Right ventricle myocardium inferior (tissue), 1 donor: Measurements from ENCODE around the gene DUSP5. TPM values are rescaled to one million over a fixed set of nuclear protein-coding genes. Genes with fewer than 3 reads are reported as not detected.

Experiments
- ATAC-seq: fragments of 200-7000 bp; cut with Tn5 transposase; one replicate; pipeline ENCODE4 v1.9.1; 2020; ENCODE audit warnings: mild to moderate bottlenecking, moderate library complexity
- DNase-seq: peaks from one replicate; pipeline ENCODE4 v3.0.0; 2021; ENCODE audit errors: missing footprints
- intact Hi-C: fragments of 100-400 bp; cut with DNase I; formaldehyde crosslinking; loops from one replicate; pipeline ENCODE4 v1.11.0; 2022
- total RNA-seq: library from RNA; stranded (reverse); fragmentation: NEBNext Ultra II Directional; extraction: Animal tissue kit (Norgen Biotek cat#: 25700); gene quantifications from one replicate; pipeline ENCODE4 v1.2.1, GENCODE V29; 2021
- donor health status: DM: no; HTN: yes; CAD: no; lungs with severe emphysema.

The DUSP5 gene
- total RNA-seq, 1 donor from 2014 or later = 6.2 TPM

DNA sequence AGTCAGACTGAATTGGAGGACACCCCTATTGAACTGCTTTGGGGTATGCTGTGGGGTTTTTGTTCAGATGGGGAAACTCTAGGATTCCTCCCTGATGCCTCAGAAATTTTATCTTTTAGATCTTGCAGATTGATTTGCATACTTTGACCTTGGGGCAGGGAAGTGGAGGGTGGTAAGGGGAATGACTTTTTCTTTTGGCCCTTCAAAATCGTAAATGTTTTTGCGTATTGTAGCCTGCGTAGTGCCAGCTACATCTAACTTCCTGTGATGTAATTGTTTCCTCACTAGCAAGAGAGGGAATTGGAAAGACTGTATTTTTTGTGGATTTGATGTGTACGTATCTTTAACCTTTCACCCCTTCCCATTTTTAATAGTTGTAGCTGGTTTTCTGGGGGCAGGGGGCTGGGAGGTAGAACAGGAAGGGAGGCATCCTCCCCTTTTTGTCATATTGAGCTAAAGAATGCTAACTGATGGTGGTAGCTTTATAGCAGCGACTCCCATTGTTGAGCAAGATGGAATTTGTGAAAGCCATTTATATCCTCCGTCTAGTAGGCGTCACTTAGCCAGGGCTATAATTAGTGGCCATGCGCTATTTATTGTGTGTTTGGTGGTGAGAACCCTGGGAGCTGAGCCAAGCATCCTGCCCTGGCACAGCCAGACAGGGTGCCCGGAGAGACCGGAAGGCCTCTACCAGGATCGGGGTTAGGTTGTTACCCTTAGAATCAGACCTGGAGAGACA lies 11.3 kb downstream of the DUSP5 start:
- intact Hi-C loops = loop anchor here (10.0 kb wide), 1 partner anchor 294 kb away; no protein-coding TSS in a partner anchor
- ATAC-seq (peak; percentile 84), DNase-seq (no peak)

DNA sequence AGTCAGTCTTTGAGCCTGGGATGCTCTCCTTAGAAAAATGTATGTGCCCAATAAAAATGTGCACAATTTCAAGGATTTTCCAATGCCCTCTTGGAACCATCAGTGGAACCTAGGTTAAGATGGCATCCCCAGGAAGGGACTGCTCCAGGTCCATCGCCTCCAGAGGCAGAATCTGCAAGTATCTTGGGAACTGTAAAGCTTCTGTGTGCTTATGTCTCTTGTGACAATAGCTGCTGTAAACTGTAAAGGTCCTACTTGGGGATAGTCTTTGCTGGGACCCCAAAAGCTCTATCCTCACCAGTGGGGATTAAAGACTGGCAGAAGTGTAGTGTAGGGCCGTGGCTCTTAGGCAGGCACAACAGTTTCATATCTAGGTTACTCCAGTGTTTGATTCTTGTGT lies 11.9 kb downstream of the DUSP5 start:
- intact Hi-C loops = loop anchor here (10.0 kb wide), 1 partner anchor 295 kb away; no protein-coding TSS in a partner anchor
- DNase-seq (no peak), ATAC-seq (no peak)

DNA sequence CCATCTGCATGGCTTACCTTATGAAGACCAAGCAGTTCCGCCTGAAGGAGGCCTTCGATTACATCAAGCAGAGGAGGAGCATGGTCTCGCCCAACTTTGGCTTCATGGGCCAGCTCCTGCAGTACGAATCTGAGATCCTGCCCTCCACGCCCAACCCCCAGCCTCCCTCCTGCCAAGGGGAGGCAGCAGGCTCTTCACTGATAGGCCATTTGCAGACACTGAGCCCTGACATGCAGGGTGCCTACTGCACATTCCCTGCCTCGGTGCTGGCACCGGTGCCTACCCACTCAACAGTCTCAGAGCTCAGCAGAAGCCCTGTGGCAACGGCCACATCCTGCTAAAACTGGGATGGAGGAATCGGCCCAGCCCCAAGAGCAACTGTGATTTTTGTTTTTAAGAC lies 12.4 kb downstream of the DUSP5 start:
- ATAC-seq = no peak

DNA sequence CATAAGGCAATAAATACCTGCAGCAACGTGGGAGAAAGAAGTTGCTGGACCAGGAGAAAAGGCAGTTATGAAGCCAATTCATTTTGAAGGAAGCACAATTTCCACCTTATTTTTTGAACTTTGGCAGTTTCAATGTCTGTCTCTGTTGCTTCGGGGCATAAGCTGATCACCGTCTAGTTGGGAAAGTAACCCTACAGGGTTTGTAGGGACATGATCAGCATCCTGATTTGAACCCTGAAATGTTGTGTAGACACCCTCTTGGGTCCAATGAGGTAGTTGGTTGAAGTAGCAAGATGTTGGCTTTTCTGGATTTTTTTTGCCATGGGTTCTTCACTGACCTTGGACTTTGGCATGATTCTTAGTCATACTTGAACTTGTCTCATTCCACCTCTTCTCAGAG lies 13.0 kb downstream of the DUSP5 start:
- ATAC-seq = no peak
- DNase-seq = no peak
- intact Hi-C loops = no loop called here

More for the DNA sequence above, 12.4 kb downstream of the DUSP5 start:
- intact Hi-C loops = no loop called here
- DNase-seq = no peak

DNA sequence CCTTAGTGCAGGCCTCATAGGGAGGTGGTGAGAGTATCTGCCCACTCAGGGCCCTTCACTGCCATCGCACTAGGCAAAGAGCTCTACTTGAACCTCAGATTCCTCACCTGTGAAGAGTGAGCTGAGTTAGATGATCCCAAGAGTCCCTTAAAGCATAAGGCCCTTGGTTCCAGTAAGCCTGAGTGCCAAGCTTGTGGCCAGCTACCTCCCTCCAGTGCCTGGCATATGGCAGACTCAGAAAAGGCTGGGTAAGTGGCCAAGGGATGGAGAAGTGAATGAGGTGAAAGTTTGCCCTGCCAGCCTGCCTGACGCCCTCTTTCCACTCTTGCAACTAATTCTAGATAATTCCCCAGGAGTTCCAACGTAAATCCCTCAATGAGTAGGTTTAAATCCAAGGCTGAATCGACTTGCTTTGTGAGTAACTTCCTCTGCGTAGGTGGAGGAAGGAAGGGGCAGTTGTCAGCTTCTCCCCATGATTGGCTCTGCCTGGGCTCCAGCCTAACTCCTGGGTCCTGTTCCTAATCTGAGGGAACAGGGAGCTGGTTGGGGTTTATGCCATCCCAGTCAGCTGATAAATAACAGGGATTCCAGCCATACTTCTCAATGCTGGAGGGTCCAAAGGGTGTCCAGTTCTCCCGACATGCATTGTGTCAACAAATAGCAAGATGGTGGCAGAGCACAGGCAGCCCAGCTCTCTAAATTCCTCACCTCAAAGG lies 14.2 kb downstream of the DUSP5 start:
- ATAC-seq = no peak
- intact Hi-C loops = no loop called here
- no peak for DNase-seq

DNA sequence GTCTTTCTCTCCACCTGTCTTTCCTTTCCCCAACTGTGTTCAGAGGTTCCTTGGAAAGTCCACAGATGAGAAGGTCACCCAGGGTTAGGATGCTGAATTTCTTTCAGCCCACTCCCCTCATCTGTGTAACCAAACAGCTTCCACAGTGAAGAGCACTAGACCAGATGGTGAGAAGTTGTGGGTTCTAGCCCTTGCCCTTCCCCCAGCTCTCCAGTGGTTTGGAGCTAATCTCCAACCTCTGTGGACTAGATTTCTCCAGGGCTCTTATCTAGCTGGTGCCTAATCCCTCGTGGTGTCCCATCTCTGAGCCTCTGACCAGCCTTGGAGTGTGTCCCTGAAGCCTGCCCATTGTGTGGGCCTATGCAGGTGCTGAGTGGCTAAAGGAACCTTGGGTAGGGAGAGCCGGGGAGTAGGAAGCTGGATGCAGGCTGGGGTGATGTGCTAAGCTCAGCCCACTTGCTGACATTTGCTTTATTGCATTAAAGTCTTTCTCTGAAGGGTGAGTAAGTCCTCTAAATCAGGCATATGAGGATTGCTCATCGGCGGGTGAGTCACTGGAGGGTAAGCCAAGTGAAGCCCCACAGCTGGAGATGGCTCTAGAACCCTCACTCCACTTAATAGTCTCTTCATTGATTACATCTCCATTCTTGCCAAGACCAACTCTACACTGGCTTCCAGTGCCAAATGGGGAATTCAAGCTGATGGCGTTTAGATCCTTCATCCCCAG lies 14.9 kb downstream of the DUSP5 start:
- ATAC-seq (no peak), DNase-seq (no peak)
- intact Hi-C loops = no loop called here

DNA sequence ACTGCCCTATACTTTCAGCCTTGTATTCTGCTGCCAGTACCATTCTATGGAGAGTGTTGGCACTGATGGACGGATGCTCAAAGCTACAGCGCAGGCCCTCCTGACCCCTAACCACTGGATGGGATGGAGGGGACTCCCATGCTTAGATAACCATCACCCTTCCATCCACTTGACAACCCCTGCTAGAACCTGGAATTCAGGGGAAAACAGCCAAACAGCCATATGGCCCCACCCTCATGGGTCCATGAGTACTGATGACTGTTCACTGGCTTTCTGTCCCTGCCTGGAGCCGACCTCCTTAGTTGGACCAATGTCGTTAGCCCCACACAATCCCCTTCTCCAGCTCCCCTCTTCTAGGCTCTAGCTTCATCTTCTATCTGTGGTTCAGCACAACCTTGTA lies 16.2 kb downstream of the DUSP5 start:
- DNase-seq (no peak), ATAC-seq (no peak)
- intact Hi-C loops = no loop called here

DNA sequence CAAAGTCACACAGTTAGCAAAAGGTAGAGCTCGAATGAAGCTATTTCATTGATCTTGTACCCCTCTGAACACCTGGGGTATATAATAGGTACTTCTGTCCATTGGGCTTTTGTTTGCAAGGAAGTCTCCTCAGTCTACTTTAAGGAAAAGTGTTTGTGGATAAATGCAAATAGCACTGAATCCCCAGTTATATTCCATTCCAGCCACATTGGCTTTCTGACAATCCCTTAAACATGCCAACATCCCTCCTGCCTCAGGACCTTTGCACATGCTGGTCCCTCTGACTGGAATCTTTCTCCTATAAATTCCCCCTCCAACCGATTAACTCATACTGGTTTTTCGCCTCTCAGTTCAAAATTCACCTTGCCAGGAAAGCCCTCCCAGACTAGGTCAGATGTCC lies 17.1 kb downstream of the DUSP5 start:
- DNase-seq (no peak), ATAC-seq (no peak)
- intact Hi-C loops = no loop called here

DNA sequence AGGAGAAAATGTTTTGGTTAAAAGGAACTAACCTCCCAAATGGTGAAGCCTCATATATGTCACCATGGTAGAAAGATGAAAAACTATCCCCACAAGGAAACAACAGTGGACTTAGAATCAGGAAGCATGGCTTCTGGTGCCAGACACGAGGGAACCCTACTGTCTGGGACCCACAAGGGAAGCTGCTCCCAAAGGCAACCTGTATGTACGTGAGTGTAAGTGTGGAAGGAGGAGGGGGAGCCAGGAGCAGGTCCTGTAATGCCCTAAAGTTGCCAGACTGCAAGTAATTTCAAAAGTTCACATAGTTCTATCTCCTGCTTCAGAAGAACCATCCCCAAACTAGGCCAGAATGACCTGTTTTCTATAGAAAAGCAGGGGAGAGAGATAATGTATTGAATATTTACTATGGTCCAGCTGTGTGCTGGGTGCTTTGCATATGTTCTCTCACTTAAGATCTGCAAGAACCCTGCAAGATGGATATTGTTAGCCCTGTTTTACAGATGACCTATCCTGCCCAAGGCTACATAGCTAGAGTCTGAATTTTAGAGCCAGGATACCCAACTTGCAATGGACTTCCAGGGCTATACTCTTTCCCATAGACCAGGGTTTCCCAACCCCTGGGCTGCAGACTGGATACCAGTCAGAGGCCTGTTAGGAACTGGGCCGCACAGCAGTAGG lies 19.2 kb downstream of the DUSP5 start:
- no peak for ATAC-seq
- intact Hi-C loops = no loop called here

DNA sequence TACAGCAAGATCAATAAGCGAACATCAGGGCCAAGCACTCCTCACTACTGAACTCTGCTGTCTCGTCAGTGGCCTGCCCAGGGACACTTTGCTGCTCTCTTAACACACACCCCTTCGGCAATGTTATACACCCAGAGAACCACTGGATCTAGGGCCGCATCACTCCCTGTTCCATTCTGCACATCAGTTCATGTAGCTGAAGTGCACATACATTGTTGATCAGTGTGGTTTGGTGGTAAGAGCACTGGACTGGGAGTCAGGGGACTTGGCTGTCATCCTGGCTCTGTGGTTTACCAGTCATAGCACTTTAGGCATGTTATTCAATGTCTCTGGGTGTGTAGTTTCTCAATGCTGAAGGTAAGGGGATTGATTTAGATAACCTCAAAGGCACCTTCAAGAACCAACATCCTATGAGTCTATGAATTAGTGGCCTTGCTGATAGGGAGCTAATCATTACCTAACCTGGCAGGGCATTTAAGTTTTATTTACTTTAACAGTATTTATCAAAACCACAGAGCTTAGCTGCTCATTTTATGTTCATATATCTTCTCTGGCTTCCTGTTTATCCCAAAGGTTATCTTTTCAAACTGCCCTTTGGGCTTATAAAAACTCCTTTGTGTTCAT lies 24.8 kb downstream of the DUSP5 start:
- ATAC-seq = no peak
- intact Hi-C loops = no loop called here
- DNase-seq = no peak

More for the DNA sequence above, 19.2 kb downstream of the DUSP5 start:
- no peak for DNase-seq

DNA sequence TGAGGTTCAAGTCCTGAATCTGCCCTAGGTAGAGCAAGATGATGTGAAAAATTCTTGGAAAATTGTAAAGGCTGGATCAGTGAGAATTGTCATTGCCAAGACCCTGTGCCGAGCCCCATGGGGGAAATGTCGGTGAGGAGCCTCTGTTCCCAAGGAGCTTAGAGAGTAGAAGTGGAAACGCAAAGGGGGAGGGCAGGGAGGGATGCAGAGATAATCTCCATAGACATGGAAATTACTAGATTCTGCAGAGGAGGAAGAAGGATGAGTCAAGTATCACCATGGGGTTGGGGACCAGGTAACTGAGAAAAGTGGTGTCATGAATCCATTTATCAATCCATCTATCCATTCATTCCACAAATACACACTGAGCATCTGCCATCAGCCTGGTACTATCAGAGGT lies 26.0 kb downstream of the DUSP5 start:
- DNase-seq = no peak
- ATAC-seq = no peak
- intact Hi-C loops = no loop called here

DNA sequence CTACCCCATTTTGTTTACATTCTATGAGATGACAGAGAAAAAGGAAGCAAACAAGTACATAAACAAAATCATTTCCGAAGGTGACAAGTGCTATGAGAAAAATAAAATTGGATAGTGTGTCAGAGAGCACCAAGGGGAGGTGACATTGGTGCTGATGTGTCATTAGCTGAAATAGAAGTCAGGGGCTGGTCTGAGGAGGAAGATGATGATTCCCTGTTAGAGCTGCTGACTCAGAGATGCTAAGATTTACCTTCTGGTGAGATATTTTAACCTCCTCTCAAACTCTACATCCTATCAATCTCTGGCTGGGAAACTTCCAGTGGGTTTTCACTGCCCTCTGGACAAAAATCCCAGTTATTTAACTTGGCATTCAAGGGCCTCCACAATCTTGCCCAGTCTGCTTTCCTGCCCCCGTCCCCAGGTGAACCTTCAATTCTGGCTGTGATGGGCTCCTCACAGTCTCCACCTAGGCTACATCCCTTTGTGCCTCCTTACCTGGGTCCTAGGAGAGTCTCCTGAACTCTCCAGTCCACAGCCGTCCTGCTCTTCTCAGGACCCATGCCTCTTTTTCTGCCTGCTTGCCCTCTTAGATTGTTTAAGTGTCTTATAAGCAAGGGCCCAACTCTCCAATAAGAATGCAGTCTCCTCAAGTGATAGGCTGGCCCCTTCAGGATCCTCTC lies 26.6 kb downstream of the DUSP5 start:
- DNase-seq (no peak), ATAC-seq (no peak)
- intact Hi-C loops = no loop called here

DNA sequence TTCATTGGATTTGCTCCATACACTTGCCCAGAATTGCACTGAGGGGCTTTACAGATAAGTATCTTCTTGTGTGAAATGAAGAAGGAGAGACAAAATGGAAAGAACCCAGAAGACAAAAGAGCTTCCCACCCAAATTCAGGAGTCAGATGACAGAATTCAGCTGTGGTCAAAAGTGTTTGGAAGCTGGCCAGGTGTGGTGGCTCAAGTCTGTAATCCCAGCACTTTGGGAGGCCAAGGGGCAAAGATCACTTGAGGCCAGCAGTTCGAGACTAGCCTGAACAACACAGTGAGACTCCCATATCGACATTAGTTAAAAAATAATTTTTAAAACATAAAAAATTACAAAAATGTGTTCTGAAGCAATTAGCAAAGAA lies 27.1 kb downstream of the DUSP5 start:
- intact Hi-C loops = no loop called here
- ATAC-seq = no peak
- DNase-seq = no peak

DNA sequence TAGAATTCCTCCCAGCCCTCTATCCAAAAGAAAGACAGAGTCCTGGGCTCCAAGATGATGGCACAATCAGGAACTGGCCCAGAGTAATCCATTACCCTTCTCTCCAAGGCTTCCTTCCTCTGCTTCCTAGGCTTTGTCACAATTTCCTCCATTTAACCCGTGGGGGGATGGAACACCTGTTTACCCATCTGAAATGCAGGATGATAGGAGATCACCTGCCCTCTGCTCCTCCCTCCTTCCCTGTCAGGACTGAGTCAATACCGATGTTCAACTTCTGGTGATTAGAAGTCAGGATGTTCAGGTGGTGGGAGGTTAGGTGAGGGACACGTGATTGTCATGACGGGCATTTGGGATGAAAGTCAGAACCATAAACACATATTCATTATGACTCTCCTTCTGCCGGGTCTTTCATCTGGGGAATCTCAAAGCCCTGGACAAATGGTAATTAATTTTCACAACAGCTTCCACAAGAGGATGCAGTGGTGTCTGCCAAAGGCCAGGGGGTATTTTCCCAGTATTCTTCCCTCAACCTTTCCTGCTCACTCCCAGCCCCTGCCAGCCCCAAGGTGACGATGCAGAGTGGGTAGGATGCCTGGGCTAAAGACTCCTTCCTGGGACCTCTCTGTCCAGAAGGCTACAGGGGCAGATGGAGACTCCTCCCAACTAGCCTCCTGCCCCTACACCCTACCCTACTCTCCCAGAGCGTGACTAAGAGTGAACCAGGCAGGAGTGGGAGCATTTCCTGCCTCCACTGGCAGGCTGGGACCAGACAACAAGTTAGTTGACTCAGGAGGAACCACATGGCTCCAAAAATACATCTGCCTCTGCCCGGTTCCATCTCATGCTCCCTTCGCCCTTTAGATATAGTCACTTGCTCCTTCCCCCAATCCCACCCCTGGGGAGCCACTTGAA lies 27.9 kb downstream of the DUSP5 start:
- intact Hi-C loops = no loop called here
- ATAC-seq = no peak
- DNase-seq = no peak

DNA sequence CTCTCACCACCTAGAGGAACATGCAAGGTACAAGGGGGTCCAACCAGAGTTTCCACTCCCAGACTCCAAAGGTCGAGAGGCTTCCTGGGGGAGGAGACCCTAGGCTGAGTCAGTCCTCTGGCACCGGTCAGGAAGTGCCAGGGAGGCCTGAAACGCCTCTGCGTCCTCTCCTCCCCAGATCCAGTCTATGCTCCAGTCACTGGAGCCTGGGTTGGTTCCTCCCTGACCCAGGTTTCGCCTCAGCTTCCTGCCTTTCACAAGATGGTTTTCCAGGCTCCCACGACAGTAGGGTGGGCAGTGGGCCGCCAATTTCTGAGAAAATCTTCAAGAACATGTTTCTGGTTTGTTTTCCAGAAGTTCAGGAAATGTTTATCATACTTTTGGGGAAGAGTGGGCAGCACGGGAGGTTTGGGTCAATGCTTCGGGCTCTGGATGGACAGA lies 30.0 kb downstream of the DUSP5 start:
- DNase-seq (no peak), ATAC-seq (no peak)
- intact Hi-C loops = no loop called here

DNA sequence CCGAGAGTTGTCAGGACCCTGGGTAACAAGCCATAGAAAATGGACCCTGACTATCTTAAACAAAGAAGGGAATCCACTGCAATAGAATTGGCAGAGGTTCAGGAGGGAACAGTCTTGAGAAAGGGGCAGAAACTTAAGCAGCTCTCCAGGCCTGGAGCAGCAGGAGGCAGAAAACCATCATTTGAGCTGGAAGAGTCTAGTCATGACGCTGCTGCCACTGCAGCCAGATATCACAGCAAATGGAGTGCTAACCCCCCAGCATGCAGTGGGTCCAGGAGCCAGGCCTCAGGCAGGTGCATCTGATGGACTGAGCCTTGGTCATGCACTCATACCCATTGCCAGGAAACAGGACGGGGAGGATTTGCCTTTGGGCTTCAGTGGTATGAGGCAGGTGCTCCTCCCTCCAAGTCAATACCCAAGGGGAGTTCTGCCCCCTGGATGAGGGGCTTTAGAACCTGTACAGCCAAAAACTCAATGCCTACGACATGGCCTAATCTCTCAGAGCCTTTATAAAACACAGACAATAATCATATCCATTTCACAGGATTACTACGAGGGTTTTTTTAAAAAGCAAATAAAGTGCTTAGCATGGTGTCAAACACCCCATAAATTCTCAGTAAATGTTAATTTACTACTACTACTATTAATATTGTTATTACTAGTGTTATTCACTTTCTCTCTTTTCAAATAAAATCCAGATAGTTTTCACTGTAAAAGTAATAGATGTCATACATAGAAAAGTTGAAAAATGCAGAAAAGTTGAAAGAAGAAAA lies 30.7 kb downstream of the DUSP5 start:
- intact Hi-C loops = no loop called here
- no peak for ATAC-seq
- DNase-seq = no peak
